ENCODE results near the gene HNRNPDL. TPM values are rescaled to one million over a fixed set of nuclear protein-coding genes. Genes with fewer than 3 reads are reported as not detected.

The HNRNPDL gene
- total and polyA plus RNA-seq, 2 of the 13 experiments (the other 11 are each of a cell fraction or from before 2014, with no cell fraction given) = 167 to 414 TPM

DNA sequence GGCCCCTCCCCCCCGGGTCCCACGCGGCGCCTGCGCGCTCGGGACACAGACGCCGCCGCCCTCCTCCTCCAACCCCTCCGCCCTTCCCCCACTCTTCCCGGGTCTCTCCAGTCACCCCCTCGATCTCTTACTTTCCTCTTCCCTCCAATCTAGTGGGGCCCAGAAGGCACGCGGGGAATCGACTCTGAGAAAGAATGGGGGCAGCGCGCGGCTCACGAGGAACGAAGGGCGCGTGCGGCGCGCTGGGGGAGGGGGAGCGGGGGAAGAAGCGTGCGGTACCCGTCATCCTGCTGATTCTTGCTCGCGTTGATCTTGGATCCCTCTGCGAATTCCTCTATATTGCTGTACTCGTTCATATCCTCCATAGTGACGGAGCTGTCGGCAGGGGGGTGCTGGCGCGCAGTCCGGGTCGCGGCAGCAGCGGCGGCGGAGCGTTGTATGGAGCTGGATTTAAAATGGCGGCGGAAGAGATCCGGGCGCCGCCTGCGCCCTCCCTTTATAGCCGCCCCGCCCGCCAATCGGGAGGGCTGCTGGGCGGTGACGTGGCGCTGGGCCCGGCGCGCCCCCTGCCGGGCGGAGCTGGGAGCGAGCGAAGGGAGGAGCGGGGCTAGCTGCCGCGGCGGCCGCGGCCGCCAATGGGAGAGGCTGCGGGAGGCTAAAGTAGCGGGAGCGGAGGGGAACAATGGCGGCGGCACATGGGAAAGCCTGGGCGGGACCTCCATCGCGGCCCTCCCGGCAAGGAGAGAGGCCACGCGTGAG is 1.1 kb downstream of the HNRNPDL start (continued):
- TF ChIP-seq KIAA2018 (CRISPR knock-in tag; IDR thresholded peaks at IDR 0.05; ENCODE audit: borderline replicate concordance) (no peak), ZFYVE20 (CRISPR knock-in tag; IDR thresholded peaks at IDR 0.05; ENCODE audit: borderline replicate concordance, low read depth) (no peak), PITX1 (CRISPR knock-in tag; IDR thresholded peaks at IDR 0.05) (no peak), HES4 (CRISPR knock-in tag; IDR thresholded peaks at IDR 0.05; ENCODE audit: borderline replicate concordance) (peak; percentile 21; the same call in 1 of the 2 replicates), ZNF510 (CRISPR knock-in tag; IDR thresholded peaks at IDR 0.05; ENCODE audit: low read depth) (no peak), RXRA (CRISPR knock-in tag; IDR thresholded peaks at IDR 0.05) (no peak), BHLHE40 (IDR thresholded peaks at IDR 0.05; ENCODE audit: low read length) (peak; percentile 25; the same call in 1 of the 2 replicates), FOXJ3 (CRISPR knock-in tag; IDR thresholded peaks at IDR 0.05; ENCODE audit: borderline replicate concordance) (no peak), KLF12 (CRISPR knock-in tag; IDR thresholded peaks at IDR 0.05; ENCODE audit: borderline replicate concordance) (no peak; the same call in 1 of the 2 replicates), ZNF484 (CRISPR knock-in tag; IDR thresholded peaks at IDR 0.05; ENCODE audit: borderline replicate concordance, low read depth) (no peak), ZNF138 (CRISPR knock-in tag; IDR thresholded peaks at IDR 0.05; ENCODE audit: low read depth) (0 out of 2 replicates have a peak, but pooled peaks have one; percentile 22), ZEB1 (IDR thresholded peaks at IDR 0.05; ENCODE audit: insufficient replicate concordance, low read depth) (no peak), CBFB (CRISPR knock-in tag; IDR thresholded peaks at IDR 0.05) (no peak), ZNF780A (CRISPR knock-in tag; IDR thresholded peaks at IDR 0.05) (0 out of 2 replicates have a peak, but pooled peaks have one; percentile 65), ZBTB38 (CRISPR knock-in tag; IDR thresholded peaks at IDR 0.05) (peak; percentile 60), SIX4 (CRISPR knock-in tag; IDR thresholded peaks at IDR 0.05) (no peak), MEF2D (CRISPR knock-in tag; IDR thresholded peaks at IDR 0.05) (peak; percentile 50), ZNF234 (CRISPR knock-in tag; conservative IDR thresholded peaks at IDR 0.05) (no peak; the same call in 1 of the 2 replicates), ZXDC (CRISPR knock-in tag; IDR thresholded peaks at IDR 0.05) (no peak)
